ENCODE results near the gene TMEM229A. TPM values are rescaled to one million over a fixed set of nuclear protein-coding genes. Genes with fewer than 3 reads are reported as not detected.

TMEM229A gene
- total RNA-seq, 6 experiments from 2014 or later = not detected

- no peak overlapping the region for H3K4me3 Mint-ChIP-seq
- peaks cover 4% of the 10 kb centered on the region; the same call in 1 of the 2 replicates for H3K36me3 Mint-ChIP-seq (ENCODE audit: low read depth)
These were observed 38.9 kb downstream of the TMEM229A start for GRCh38 chr7:123993996-123994395.

GRCh38 chr7:123992913-123993518, 39.9 kb downstream of the TMEM229A start:
- peaks cover 24% of the 10 kb centered on the region for H3K9me3 Mint-ChIP-seq
- TF ChIP-seq CTCF (IDR thresholded peaks at IDR 0.05) = no peak
- DNase-seq = no peak
- H3K27me3 Mint-ChIP-seq (ENCODE audit: insufficient read depth) = no peaks in the 10 kb centered on the region
- H3K4me3 Mint-ChIP-seq = no peak overlapping the region
- H3K27ac Mint-ChIP-seq = no peak overlapping the region
- no peaks in the 10 kb centered on the region for H3K36me3 Mint-ChIP-seq (ENCODE audit: low read depth)
- no peaks in the 10 kb centered on the region for H3K4me1 Mint-ChIP-seq (ENCODE audit: low read depth)

More at GRCh38 chr7:123993996-123994395, 38.9 kb downstream of the TMEM229A start:
- no peaks in the 10 kb centered on the region for H3K27me3 Mint-ChIP-seq (ENCODE audit: insufficient read depth)
- no peak for TF ChIP-seq CTCF (IDR thresholded peaks at IDR 0.05)
- no peak for DNase-seq
- no peaks in the 10 kb centered on the region for H3K4me1 Mint-ChIP-seq (ENCODE audit: low read depth)
- no peak overlapping the region for H3K27ac Mint-ChIP-seq
- peaks cover 33% of the 10 kb centered on the region for H3K9me3 Mint-ChIP-seq

GRCh38 chr7:123987445-123987844, 45.4 kb downstream of the TMEM229A start:
- Mint-ChIP-seq H3K36me3 (ENCODE audit: low read depth) (no peaks in the 10 kb centered on the region), H3K4me1 (ENCODE audit: low read depth) (no peaks in the 10 kb centered on the region)

More at GRCh38 chr7:123987445-123987844, 45.4 kb downstream of the TMEM229A start:
- no peak overlapping the region for H3K27ac Mint-ChIP-seq
- peaks cover 13% of the 10 kb centered on the region for H3K9me3 Mint-ChIP-seq
- no peaks in the 10 kb centered on the region for H3K27me3 Mint-ChIP-seq (ENCODE audit: insufficient read depth)
- H3K4me3 Mint-ChIP-seq = no peak overlapping the region
- no peak for DNase-seq
- no peak for TF ChIP-seq CTCF (IDR thresholded peaks at IDR 0.05)

Other genes starting within 250 kb of the TMEM229A start
- not detected for gene HYAL4, start 187.9 kb downstream of the TMEM229A start, total RNA-seq (2021; fragmentation: NEBNext Ultra II Directional; extraction: Animal tissue kit (Norgen Biotek cat#: 25700))
- not detected for gene SPAM1, start 107.8 kb downstream of the TMEM229A start, total RNA-seq (2021; fragmentation: NEBNext Ultra II Directional; extraction: Animal tissue kit (Norgen Biotek cat#: 25700))

All from HFFc6 (cell line).